Ovary (tissue), 9 donors: Measurements from ENCODE around the gene BMERB1. TPM values are rescaled to one million over a fixed set of nuclear protein-coding genes. Genes with fewer than 3 reads are reported as not detected.
A peak's percentile ranks its signal among the peaks of the same experiment; 100 is the strongest.

Experiments used
- DNase-seq, 5 donors: peaks; one replicate each; pipeline ENCODE4 v3.0.0-alpha.2; 2019 to 2020
- H3K27ac ChIP-seq, 2 donors: fragments of 200-600 bp; one replicate each; pipeline versions ENCODE4 v1.5.1 to v1.8.0; 2019 to 2022
- H3K27me3 ChIP-seq: fragments of 200-600 bp; one replicate; pipeline ENCODE4 v1.8.0; 2022
- H3K36me3 ChIP-seq: fragments of 200-600 bp; sonication (generic); one replicate; pipeline ENCODE4 v1.5.1; 2019
- H3K4me1 ChIP-seq: one replicate; pipeline ENCODE4 v1.8.1; 2013; ENCODE audit warnings: mild to moderate bottlenecking, moderate library complexity; ENCODE audit not compliant: insufficient read depth
- H3K4me3 ChIP-seq: fragments of 200-600 bp; sonication (generic); one replicate; pipeline ENCODE4 v1.5.1; 2017
- H3K9me3 ChIP-seq, 2 donors: fragments of 200-600 bp in 1 of 2; sonication (generic) in 1 of 2; one replicate each; pipeline versions ENCODE4 v1.5.1 to v1.8.1; 2013 to 2019; ENCODE audit warnings: mild to moderate bottlenecking in 1 of 2, moderate library complexity in 1 of 2
- EP300 ChIP-seq: sonication (generic); formaldehyde crosslinking; IDR thresholded peaks from one replicate; pipeline ENCODE4 v1.6.1; 2017; ENCODE audit warnings: antibody characterized with exemption
- POLR2A ChIP-seq: fragments of 450-650 bp; IDR thresholded peaks from one replicate; pipeline ENCODE4 v1.6.1; 2017; ENCODE audit warnings: antibody characterized with exemption, mild to moderate bottlenecking, moderate library complexity
- WGBS, 3 donors: extraction: QIAGEN DNeasy Blood & Tissue Kit in 1 of 3; methylation state at CpG; one replicate each; pipeline versions ENCODE4 v1.1.5 to v1.1.7; 2013 to 2017; 5-methylcytosine and 5-hydroxymethylcytosine counted together
- intact Hi-C, 4 donors: fragments of 100-400 bp; cut with DNase I; formaldehyde crosslinking; loops; one replicate each; pipeline versions ENCODE4 v1.11.0 to v1.15.1; 2022 to 2023
- polyA plus RNA-seq, 2 donors: library from polyadenylated mRNA; stranded (reverse); fragments of 200-250 nt in 1 of 2; fragments of 350-450 nt in 1 of 2; fragmentation: Illumina TruSeq in 1 of 2; extraction: RNeasy Lipid Tissue Mini Kit (QIAGEN cat#74804) in 1 of 2; gene quantifications; one replicate each; pipeline ENCODE4 v1.2.3, GENCODE V29; 2013 to 2014
- total RNA-seq, 7 donors: library from RNA; depleted of rRNA in 2 of 7; stranded (reverse); fragments of >200 nt in 2 of 7; fragmentation: NEBNext Ultra II Directional in 3 of 7; extraction: Animal tissue kit (Norgen Biotek cat#: 25700) in 3 of 7; gene quantifications; one replicate each; pipeline versions ENCODE4 v1.1.0 to v1.2.4, GENCODE V29; 2016 to 2023
- TF ChIP-seq, protein P1 (sequence below), 3 donors: fragments of 450-650 bp in 2 of 3; fragments of 200-600 bp in 1 of 3; IDR thresholded peaks; one replicate each; pipeline versions ENCODE4 v1.5.1 to v1.8.0; 2016 to 2022; ENCODE audit warnings: antibody characterized with exemption in 3 of 3, mild to moderate bottlenecking in 1 of 3
- donor health status: DM: no; HTN: no; CAD: no; lungs with moderate emphysema.
- donor health status: DM: no; HTN: no; CAD: no.
- donor health status: Bipolar disorder and iron deficiency.
- donor health status: DM: yes; HTN: yes; CAD: no.
- donor health status: DM: no; HTN: no; CAD: no.
- donor health status: DM: yes; HTN: yes; CAD: no.

The BMERB1 gene
- total and polyA plus RNA-seq, 9 donors, result 22.6 to 77.5 (median 65.2) TPM

DNA sequence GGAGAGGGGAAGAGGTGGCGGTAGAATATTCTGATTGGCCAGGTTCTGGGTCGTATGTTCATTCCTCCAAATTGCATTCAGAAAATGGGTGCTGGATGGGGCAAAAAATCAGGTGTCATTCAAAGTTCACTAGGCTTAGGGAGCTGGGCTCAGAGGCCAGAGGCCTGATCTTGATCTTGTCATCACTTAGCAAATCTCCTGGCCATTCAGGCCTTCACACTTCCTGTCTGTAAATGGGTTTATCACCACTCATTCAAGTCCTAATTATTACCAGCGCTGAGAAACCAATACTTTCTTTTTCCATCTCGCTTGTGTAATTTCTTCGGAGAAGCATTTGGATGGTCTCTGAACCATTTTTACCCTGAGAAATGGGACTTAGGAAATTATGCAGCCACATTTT lies 50.8 kb downstream of the BMERB1 start:
- 98 to 99% (median 99%) methylated on average over 5 of the region's 5 CpGs for whole genome bisulfite sequencing, 3 donors
- Histone ChIP-seq H3K27me3 (no peaks in the 10 kb centered on the region), H3K36me3 (no peaks in the 10 kb centered on the region), H3K4me3 (no peak overlapping the region), H3K4me1 (peaks cover 12% of the 10 kb centered on the region), H3K9me3 (no peaks in the 10 kb centered on the region), H3K27ac (no peak overlapping the region)
- DNase-seq, result no peak
- intact Hi-C loops, result no loop called here
- TF ChIP-seq, protein P1, sequence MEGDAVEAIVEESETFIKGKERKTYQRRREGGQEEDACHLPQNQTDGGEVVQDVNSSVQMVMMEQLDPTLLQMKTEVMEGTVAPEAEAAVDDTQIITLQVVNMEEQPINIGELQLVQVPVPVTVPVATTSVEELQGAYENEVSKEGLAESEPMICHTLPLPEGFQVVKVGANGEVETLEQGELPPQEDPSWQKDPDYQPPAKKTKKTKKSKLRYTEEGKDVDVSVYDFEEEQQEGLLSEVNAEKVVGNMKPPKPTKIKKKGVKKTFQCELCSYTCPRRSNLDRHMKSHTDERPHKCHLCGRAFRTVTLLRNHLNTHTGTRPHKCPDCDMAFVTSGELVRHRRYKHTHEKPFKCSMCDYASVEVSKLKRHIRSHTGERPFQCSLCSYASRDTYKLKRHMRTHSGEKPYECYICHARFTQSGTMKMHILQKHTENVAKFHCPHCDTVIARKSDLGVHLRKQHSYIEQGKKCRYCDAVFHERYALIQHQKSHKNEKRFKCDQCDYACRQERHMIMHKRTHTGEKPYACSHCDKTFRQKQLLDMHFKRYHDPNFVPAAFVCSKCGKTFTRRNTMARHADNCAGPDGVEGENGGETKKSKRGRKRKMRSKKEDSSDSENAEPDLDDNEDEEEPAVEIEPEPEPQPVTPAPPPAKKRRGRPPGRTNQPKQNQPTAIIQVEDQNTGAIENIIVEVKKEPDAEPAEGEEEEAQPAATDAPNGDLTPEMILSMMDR (IDR thresholded peaks at IDR 0.05), result no peak

DNA sequence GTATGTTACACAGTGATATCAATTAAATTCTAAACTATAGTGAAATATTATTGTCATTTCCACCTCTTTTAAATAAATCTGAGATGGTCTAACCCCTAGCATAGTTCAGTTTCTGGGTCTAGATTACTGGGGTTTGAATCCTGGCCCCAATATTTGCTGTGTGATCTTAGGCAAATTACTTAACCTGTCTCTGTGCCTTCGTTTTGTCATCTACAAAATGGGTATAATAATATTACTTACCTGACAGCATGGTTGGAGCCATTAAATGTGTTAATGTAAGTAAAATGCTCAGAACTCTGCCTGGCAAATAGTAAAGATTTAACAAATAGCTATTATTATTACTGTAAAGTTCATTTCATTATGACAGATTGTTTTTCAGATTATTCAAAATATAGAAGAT lies 52.3 kb downstream of the BMERB1 start:
- 96 to 98% (median 97%) methylated on average over 1 of the region's 1 CpG for WGBS, 3 donors
- H3K4me1 ChIP-seq, result peaks cover 12% of the 10 kb centered on the region
- no peak for DNase-seq
- no peaks in the 10 kb centered on the region for H3K9me3 ChIP-seq
- no peaks in the 10 kb centered on the region for H3K27me3 ChIP-seq
- no peak overlapping the region for H3K4me3 ChIP-seq
- H3K27ac ChIP-seq, result no peak overlapping the region
- TF ChIP-seq EP300 (no peak), POLR2A (no peak)
- TF ChIP-seq, protein P1 (IDR thresholded peaks at IDR 0.05), result no peak
- intact Hi-C loops, result no loop called here
- no peaks in the 10 kb centered on the region for H3K36me3 ChIP-seq

DNA sequence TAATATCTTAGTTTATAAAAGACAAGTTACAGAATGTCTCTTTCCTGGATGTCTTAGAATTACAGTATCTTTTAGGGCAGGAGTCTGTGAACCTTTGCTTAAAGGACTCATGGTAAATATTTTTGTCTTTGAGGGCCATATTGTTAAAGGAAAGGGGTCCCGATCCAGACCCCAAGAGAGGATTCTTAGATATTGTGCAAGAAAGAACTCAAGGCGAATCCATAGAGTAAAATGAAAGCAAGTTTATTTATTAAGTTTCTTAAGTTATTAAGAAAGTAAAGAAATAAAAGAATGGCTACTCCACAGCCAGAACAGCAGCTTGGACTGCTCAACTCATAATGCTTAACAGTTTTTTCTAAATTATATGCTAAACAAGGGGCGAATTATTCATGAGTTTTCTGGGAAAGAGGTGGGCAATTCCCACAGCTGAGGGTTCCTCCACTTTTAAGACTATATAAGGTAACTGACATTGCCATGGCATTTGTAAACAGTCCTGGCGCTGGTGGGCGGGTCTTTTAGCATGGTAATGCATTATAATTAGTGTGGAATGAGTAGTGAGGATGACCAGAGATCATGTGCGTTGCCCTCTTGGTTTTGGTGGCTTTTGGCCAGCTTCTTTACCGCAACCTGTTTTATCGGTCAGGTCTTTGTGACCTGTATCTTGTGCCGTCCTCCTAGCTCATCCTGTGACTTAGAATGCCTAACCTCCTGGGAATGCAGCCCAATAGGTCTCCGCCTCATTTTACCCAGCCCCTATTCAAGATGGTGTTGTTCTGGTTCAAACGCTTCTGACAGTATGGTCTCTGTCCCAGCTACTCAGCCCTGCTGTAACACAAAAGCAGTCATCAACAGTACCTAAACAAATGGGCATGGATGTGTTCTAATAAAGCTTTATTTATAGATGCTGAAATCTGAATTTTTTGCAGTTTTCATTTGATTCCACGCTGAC lies 53.2 kb downstream of the BMERB1 start:
- DNase-seq, result no peak
- Histone ChIP-seq H3K9me3 (no peaks in the 10 kb centered on the region), H3K4me1 (peaks cover 6% of the 10 kb centered on the region), H3K27me3 (no peaks in the 10 kb centered on the region), H3K4me3 (no peak overlapping the region), H3K27ac (no peak overlapping the region), H3K36me3 (no peaks in the 10 kb centered on the region)
- WGBS, 3 donors, result 51 to 65% (median 58%) methylated on average over 12 of the region's 12 CpGs
- intact Hi-C loops, result no loop called here
- TF ChIP-seq, protein P1 (IDR thresholded peaks at IDR 0.05), result no peak
- TF ChIP-seq POLR2A (no peak), EP300 (no peak)

DNA sequence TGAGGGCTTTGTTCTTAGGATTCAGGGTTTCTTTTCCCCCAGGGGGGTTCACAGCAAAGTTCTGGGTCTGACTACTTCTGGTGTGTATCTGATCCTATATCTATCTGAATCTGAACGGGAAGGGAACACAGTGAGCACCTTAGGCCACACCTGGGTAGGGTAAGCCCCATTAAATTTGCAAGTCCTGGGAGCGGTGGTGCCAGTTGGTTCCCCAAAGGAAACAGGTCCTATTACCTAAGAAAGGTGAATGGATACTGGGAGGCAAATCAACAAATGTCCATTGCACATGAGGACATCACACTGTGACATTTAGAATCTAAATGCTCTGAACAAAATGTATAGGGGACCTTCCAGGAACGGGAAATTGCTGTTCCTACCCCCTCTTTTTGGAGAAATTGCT lies 54.6 kb downstream of the BMERB1 start:
- Histone ChIP-seq H3K9me3 (no peaks in the 10 kb centered on the region), H3K4me1 (peaks cover 7% of the 10 kb centered on the region), H3K4me3 (no peak overlapping the region), H3K27ac (peak overlapping the region in 1 of 2 donors; percentile 5), H3K36me3 (no peaks in the 10 kb centered on the region), H3K27me3 (no peaks in the 10 kb centered on the region)
- WGBS, 3 donors, result 61 to 74% (median 66%) methylated on average over 3 of the region's 3 CpGs
- TF ChIP-seq POLR2A (no peak), EP300 (no peak)
- TF ChIP-seq, protein P1 (IDR thresholded peaks at IDR 0.05), result no peak
- DNase-seq, result no peak
- intact Hi-C loops, result no loop called here
